Natural killer cell (primary cell): Measurements from ENCODE around the gene NR2F1-AS1. TPM values are rescaled to one million over a fixed set of nuclear protein-coding genes. Genes with fewer than 3 reads are reported as not detected.

ENCODE experiments used
- ATAC-seq, 3 donors: fragments of 150-1000 bp in 2 of 3; fragments of 200-7000 bp in 1 of 3; cut with Tn5 transposase; 1 replicate in 1 of 3; 2 replicates in 2 of 3; pipeline ENCODE4 v1.10.0; 2021; ENCODE audit warnings: mild to moderate bottlenecking in 2 of 3, moderate library complexity in 2 of 3
- DNase-seq, 2 donors: peaks; one replicate each; pipeline versions ENCODE4 v3.0.0 to v3.0.0-alpha.2; 2013 to 2021; ENCODE audit warnings: mixed read lengths in 1 of 2
- H3K27ac ChIP-seq: one replicate; pipeline ENCODE4 v1.5.1; 2013; ENCODE audit warnings: mild to moderate bottlenecking, low read length
- H3K27me3 ChIP-seq: one replicate; pipeline ENCODE4 v1.6.1; 2013; ENCODE audit warnings: low read length; ENCODE audit not compliant: control insufficient read depth, insufficient read depth
- H3K36me3 ChIP-seq: one replicate; pipeline ENCODE4 v1.6.1; 2013; ENCODE audit warnings: low read length; ENCODE audit not compliant: control insufficient read depth, insufficient read depth
- H3K4me1 ChIP-seq: one replicate; pipeline ENCODE4 v1.6.1; 2013; ENCODE audit warnings: low read length; ENCODE audit not compliant: control insufficient read depth, insufficient read depth
- H3K4me3 ChIP-seq: one replicate; pipeline ENCODE4 v1.5.1; 2013; ENCODE audit warnings: low read length
- H3K9me3 ChIP-seq: one replicate; pipeline ENCODE4 v1.6.1; 2013; ENCODE audit warnings: low read length; ENCODE audit not compliant: control insufficient read depth, insufficient read depth
- H3K27ac Mint-ChIP-seq, 2 donors: one replicate each; pipeline ENCODE4 v1.8.0; 2022; ENCODE audit warnings: mild to moderate bottlenecking in 2 of 2, mixed read lengths in 2 of 2, moderate library complexity in 1 of 2
- H3K27me3 Mint-ChIP-seq, 2 donors: one replicate each; pipeline ENCODE4 v1.8.0; 2022; ENCODE audit warnings: low read depth in 2 of 2, mixed read lengths in 2 of 2
- H3K36me3 Mint-ChIP-seq: one replicate; pipeline ENCODE4 v1.8.0; 2022; ENCODE audit warnings: mixed read lengths
- H3K4me1 Mint-ChIP-seq, 2 donors: one replicate each; pipeline ENCODE4 v1.8.0; 2022; ENCODE audit warnings: mixed read lengths in 2 of 2
- H3K4me3 Mint-ChIP-seq: one replicate; pipeline ENCODE4 v1.8.0; 2022; ENCODE audit warnings: mild to moderate bottlenecking, moderate library complexity, mixed read lengths
- H3K9me3 Mint-ChIP-seq, 2 donors: one replicate each; pipeline ENCODE4 v1.8.0; 2022; ENCODE audit warnings: mixed read lengths in 2 of 2
- WGBS: methylation state at CpG from one replicate; pipeline ENCODE4 v1.1.7; 2013; ENCODE audit warnings: missing lambda C conversion rate; ENCODE audit not compliant: insufficient coverage; 5-methylcytosine and 5-hydroxymethylcytosine counted together
- intact Hi-C: fragments of 100-400 bp; cut with micrococcal nuclease; formaldehyde crosslinking; loops from one replicate; pipeline ENCODE4 v1.14.2; 2022
- total RNA-seq, 4 donors: library from RNA; stranded (reverse); fragments of 120-200 nt in 1 of 4; gene quantifications; one replicate each; pipeline versions ENCODE4 v1.2.3 to v1.2.4, GENCODE V29; 2013 to 2022
- TF ChIP-seq, protein P1 (sequence below): fragments of 200-600 bp; IDR thresholded peaks from one replicate; pipeline ENCODE4 v1.8.0; 2022; ENCODE audit warnings: antibody characterized with exemption

NR2F1-AS1 gene
- total RNA-seq, 3 donors from 2014 or later (not counting 1 experiment from before 2014, with no cell fraction given): not detected

DNA sequence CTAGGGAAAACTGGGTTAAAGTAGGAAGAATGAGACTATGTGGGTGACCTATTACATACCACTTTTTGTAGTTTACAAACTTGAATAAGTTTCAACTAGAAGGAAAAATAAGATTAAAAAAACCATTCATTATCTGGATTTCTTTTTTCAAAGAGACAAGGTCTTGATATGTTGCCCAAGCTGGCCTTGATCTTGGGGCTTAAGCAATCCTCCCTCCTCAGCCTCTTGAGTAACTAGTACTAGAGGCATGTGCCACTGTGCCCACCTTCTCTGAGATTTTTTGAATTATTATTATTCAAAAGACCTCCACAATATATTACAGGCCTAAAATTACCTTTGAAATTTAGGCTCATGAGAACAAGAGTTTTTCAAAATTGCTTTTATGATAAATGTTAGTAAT lies 63.2 kb downstream of the NR2F1-AS1 start:
- intact Hi-C loops: no loop called here
- DNase-seq: no peak
- TF ChIP-seq, protein P1, sequence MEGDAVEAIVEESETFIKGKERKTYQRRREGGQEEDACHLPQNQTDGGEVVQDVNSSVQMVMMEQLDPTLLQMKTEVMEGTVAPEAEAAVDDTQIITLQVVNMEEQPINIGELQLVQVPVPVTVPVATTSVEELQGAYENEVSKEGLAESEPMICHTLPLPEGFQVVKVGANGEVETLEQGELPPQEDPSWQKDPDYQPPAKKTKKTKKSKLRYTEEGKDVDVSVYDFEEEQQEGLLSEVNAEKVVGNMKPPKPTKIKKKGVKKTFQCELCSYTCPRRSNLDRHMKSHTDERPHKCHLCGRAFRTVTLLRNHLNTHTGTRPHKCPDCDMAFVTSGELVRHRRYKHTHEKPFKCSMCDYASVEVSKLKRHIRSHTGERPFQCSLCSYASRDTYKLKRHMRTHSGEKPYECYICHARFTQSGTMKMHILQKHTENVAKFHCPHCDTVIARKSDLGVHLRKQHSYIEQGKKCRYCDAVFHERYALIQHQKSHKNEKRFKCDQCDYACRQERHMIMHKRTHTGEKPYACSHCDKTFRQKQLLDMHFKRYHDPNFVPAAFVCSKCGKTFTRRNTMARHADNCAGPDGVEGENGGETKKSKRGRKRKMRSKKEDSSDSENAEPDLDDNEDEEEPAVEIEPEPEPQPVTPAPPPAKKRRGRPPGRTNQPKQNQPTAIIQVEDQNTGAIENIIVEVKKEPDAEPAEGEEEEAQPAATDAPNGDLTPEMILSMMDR: no peak

DNA sequence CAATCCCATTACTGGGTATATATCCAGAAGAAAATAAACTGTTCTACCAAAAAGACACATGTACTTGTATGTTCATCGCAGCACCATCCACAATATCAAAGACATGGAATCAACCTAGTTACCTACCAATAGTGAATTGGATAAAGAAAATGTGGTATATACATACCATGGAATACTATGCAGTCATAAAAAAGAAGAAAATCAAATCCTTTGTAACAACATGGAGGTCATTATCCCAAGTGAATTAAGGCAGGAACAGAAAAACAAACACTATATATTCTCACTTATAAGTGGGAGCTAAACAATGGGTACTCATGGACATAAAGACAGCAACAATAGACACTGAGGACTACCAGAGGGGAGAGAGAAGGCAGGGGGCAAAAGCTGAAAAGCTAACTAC lies 67.7 kb downstream of the NR2F1-AS1 start:
- ATAC-seq: no peak
- Mint-ChIP-seq H3K27me3 (no peaks in the 10 kb centered on the region), H3K4me1 (no peaks in the 10 kb centered on the region), H3K36me3 (no peaks in the 10 kb centered on the region), H3K9me3 (peaks cover 0 to 2% of the 10 kb centered on the region in 2 donors), H3K4me3 (no peak overlapping the region), H3K27ac (no peak overlapping the region)
- Histone ChIP-seq H3K9me3 (no peaks in the 10 kb centered on the region), H3K27ac (no peak overlapping the region), H3K4me3 (no peak overlapping the region), H3K27me3 (no peaks in the 10 kb centered on the region), H3K36me3 (no peaks in the 10 kb centered on the region), H3K4me1 (no peaks in the 10 kb centered on the region)
- intact Hi-C loops: no loop called here
- DNase-seq: no peak
- TF ChIP-seq, protein P1: no peak
- no CpG with 5 or more reads among the region's 1 CpG for WGBS

More for the DNA sequence above, 63.2 kb downstream of the NR2F1-AS1 start:
- no peaks in the 10 kb centered on the region for H3K4me1 ChIP-seq
- no peak for ATAC-seq
- peaks cover 4% of the 10 kb centered on the region for H3K9me3 ChIP-seq
- H3K36me3 ChIP-seq: no peaks in the 10 kb centered on the region
- no peaks in the 10 kb centered on the region for H3K27me3 ChIP-seq
- H3K27ac ChIP-seq: no peak overlapping the region
- no peak overlapping the region for H3K4me3 ChIP-seq
- Mint-ChIP-seq H3K27ac (no peak overlapping the region), H3K4me1 (no peaks in the 10 kb centered on the region), H3K27me3 (no peaks in the 10 kb centered on the region), H3K36me3 (no peaks in the 10 kb centered on the region), H3K4me3 (no peak overlapping the region), H3K9me3 (peaks cover 0 to 2% of the 10 kb centered on the region in 2 donors)

DNA sequence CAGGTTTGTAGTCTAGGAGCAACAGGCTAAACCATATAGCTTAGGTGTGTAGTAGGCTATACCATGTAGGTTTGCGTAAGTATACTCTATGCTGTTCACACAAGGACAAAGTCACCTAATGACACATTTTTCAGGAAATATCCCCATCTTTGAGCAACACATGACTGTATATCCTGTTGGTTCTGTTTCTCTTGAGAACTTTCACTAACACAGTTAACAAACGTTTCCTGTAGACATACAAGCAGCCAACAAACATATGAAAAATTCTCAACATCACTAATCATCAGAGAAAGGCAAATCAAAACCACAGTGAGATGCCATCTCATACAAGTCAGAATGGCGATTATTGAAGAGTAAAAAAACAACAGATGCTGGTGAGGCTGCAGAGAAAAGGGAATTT lies 68.2 kb downstream of the NR2F1-AS1 start:
- 75% methylated on average over 2 of the region's 3 CpGs for WGBS

DNA sequence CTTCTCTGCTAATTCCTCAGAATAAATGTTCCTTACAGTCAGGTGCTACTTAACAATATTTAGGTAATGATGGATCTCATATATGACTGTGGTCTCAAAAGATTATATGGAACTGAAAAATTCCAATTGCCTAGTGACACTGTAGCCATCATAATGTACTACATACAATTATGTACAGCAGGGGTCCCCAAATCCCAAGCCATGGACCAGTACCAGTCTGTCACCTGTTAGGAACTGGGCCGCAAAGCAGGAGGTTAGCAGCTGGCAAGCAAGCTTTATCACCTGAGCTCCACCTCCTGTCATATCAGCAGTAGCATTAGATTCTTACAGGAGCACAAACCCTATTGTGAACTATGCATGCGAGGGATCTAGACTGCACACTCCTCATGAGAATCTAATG lies 69.6 kb downstream of the NR2F1-AS1 start:
- no peak for ATAC-seq
- WGBS: 93% methylated on average over 2 of the region's 2 CpGs

More for the DNA sequence above, 68.2 kb downstream of the NR2F1-AS1 start:
- Mint-ChIP-seq H3K9me3 (peaks cover 0 to 2% of the 10 kb centered on the region in 2 donors), H3K4me3 (no peak overlapping the region), H3K4me1 (no peaks in the 10 kb centered on the region), H3K36me3 (no peaks in the 10 kb centered on the region), H3K27ac (no peak overlapping the region), H3K27me3 (no peaks in the 10 kb centered on the region)
- Histone ChIP-seq H3K4me1 (no peaks in the 10 kb centered on the region), H3K27me3 (no peaks in the 10 kb centered on the region), H3K9me3 (no peaks in the 10 kb centered on the region), H3K36me3 (no peaks in the 10 kb centered on the region), H3K4me3 (no peak overlapping the region), H3K27ac (no peak overlapping the region)
- ATAC-seq (no peak), DNase-seq (no peak)
- TF ChIP-seq, protein P1: no peak
- intact Hi-C loops: no loop called here

More for the DNA sequence above, 69.6 kb downstream of the NR2F1-AS1 start:
- Histone ChIP-seq H3K4me1 (no peaks in the 10 kb centered on the region), H3K36me3 (no peaks in the 10 kb centered on the region), H3K27ac (no peak overlapping the region), H3K27me3 (no peaks in the 10 kb centered on the region), H3K4me3 (no peak overlapping the region), H3K9me3 (no peaks in the 10 kb centered on the region)
- H3K27ac Mint-ChIP-seq: no peak overlapping the region
- intact Hi-C loops: no loop called here
- H3K27me3 Mint-ChIP-seq: no peaks in the 10 kb centered on the region
- no peak overlapping the region for H3K4me3 Mint-ChIP-seq
- peaks cover 0 to 2% of the 10 kb centered on the region in 2 donors for H3K9me3 Mint-ChIP-seq
- TF ChIP-seq, protein P1: no peak
- no peaks in the 10 kb centered on the region for H3K36me3 Mint-ChIP-seq
- no peak for DNase-seq
- no peaks in the 10 kb centered on the region for H3K4me1 Mint-ChIP-seq
